KOPT-K1 (cell line): ENCODE results near the gene KLF17.
"Not testable (repeated sequence)": the region's sequence is repeated elsewhere in the genome, so short reads cannot be mapped to it uniquely, and the experiment has no call there.

Source experiments
- H3K27ac ChIP-seq: fragments of 200-600 bp; sonication (generic); 2 replicates; pipeline ENCODE4 v1.5.1; 2016; ENCODE audit warnings: antibody characterized with exemption, mild to moderate bottlenecking, low read depth, low read length; ENCODE audit not compliant: poor library complexity, severe bottlenecking
- H3K36me3 ChIP-seq: fragments of 200-600 bp; sonication (generic); 2 replicates; pipeline ENCODE4 v1.5.1; 2017; ENCODE audit warnings: antibody characterized with exemption, mild to moderate bottlenecking, low read length, moderate library complexity; ENCODE audit not compliant: insufficient read depth
- H3K9me3 ChIP-seq: fragments of 200-600 bp; sonication (generic); 2 replicates; pipeline ENCODE4 v1.5.1; 2017; ENCODE audit warnings: antibody characterized with exemption, low read length, mild to moderate bottlenecking; ENCODE audit not compliant: insufficient read depth, poor library complexity, severe bottlenecking

The KLF17 gene

DNA sequence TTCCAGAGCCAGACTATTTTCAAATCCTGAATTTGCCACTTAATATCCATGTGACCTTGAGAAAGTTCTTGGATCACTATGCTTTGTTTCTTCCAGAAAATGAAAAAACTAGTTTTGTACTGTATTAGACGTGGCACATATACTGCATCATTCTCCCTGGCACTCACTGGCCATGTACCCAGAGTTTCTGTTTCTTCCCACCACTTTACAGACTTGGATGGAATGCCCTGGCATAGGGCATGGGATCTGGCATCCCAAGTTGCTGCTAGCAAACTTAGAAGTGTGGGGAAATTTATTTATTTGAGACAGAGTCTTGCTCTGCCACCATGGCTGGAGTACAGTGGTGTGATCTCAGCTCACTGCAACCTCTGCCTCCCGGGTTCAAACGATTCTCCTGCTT, 12.8 kb downstream of the KLF17 start:
- H3K9me3 ChIP-seq = no peaks in the 10 kb centered on the region
- H3K36me3 ChIP-seq = no peaks in the 10 kb centered on the region
- no peak overlapping the region for H3K27ac ChIP-seq

DNA sequence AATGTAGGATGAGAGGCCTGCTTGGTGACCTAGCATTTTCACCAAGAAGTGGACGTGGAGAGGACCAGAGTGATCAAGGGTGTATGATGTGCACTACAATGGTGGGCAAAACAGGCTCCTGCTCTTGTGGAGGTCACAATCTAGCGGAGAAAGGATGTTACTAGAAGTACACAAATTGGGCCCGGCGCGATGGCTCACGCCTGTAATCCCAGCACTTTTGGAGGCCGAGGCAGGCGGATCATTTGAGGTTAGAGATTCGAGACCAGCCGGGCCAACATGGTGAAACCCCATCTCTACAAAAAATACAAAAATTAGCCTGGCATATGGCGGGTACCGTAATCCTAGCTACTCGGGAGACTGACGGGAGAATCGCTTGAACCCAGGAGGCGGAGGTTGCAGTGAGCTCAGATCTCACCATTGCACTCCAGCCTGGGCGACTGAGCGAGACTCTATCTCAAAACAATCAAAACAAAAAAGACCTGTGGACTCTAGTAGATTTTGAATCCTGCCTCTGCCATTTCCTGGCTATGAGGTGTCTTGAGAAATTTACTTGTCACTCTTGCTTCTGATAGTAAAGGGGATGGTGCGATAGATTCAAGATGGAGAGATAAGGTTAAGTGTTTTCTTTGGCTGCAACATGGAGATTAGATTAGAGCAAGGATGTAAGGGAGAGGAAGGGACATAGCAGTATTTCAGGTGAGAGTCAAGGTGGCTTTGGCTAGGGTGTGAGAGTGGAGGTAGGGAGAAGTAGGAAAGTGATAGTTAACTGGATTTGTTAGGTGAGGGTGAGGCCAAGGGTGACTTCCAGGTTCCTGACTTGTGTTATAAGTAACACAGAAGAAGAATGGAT, 15.7 kb downstream of the KLF17 start:
- no peaks in the 10 kb centered on the region for H3K9me3 ChIP-seq
- no peak overlapping the region for H3K27ac ChIP-seq
- no peaks in the 10 kb centered on the region for H3K36me3 ChIP-seq

DNA sequence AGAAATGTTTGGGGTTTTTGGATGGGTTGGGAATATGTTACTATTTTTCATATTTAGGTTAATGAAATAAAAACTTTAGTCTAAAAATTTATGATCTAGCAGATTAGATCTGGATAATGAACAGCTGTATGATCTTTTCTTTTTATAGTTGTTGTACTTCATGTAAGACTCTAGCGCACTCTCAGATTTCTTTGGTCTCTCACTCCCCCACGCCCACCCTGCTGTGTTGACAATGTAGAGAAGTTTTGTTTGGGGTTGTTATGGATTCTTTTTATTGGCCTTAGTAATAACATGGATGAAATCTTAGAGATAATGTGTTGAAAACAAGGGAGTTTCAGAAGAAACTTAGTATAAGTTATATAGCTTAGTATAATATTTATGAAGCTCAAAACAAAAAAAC, 17.3 kb downstream of the KLF17 start:
- H3K27ac ChIP-seq = no peak overlapping the region
- H3K9me3 ChIP-seq = no peaks in the 10 kb centered on the region
- no peaks in the 10 kb centered on the region for H3K36me3 ChIP-seq

DNA sequence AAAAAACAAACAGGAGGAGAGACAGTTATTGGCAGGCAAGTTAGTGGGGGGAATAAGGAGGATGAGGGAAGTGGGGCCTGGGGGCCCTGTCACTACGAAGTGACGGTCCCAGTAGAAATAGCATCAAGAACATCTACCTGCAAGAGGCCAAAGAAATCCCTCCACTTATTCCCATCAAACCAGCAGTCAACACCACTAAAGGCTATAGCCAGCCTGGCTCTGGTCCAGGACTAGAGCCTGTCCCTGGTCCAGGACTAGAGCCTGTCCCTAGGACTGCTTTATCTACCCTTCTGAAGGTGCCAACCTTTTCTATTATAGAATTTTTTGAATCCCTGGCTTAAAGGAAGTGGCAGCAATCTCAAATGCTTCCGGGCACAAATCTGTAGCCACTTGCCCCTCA, 19.6 kb downstream of the KLF17 start:
- H3K27ac ChIP-seq = no peak overlapping the region
- H3K36me3 ChIP-seq = no peaks in the 10 kb centered on the region
- H3K9me3 ChIP-seq = no peaks in the 10 kb centered on the region

DNA sequence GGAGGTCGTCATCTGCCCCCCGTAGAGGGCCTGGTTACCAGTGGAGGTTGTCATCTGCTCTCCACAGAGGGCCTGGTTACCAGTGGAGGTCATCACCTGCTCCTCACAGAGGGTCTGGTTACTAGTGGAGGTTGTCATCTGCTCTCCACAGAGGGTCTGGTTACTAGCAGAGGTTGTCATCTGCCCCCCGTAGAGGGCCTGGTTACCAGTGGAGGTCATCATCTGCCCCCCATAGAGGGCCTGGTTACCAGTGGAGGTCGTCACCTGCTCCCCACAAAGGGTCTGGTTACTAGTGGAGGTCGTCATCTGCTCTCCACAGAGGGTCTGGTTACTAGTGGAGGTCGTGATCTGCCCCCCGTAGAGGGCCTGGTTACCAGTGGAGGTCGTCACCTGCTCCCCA, 20.9 kb downstream of the KLF17 start:
- H3K9me3 ChIP-seq, H3K27ac ChIP-seq, H3K36me3 ChIP-seq: not testable (repeated sequence)

DNA sequence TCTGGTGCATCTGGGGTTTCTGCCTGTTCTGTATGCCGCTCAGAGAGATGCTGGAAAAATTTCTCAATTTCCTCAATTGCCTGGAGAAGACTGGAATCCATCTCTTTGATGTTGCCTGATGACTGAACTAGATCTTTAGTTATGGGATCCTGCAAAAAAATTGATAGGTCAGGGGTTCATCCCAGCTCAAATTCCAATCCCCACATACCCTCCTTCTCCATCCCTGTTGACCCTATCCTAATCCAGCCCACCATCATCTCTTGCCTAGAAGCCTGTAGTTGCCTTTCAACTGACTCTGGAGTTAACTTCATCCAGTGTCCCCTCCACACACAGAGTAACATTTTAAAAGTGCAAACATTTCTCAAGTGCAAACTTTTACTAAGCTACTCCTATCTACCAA, 22.9 kb downstream of the KLF17 start, which contains the start of gene KLF18:
Gene KLF18 (minus strand): TSS at position 101 of the 400 bp plus-strand sequence. CDS start 0 bp downstream, at position 101.
- Histone ChIP-seq H3K27ac (no peak within 1 kb of the TSS), H3K9me3 (peaks cover 17% of the 10 kb centered on the region)

DNA sequence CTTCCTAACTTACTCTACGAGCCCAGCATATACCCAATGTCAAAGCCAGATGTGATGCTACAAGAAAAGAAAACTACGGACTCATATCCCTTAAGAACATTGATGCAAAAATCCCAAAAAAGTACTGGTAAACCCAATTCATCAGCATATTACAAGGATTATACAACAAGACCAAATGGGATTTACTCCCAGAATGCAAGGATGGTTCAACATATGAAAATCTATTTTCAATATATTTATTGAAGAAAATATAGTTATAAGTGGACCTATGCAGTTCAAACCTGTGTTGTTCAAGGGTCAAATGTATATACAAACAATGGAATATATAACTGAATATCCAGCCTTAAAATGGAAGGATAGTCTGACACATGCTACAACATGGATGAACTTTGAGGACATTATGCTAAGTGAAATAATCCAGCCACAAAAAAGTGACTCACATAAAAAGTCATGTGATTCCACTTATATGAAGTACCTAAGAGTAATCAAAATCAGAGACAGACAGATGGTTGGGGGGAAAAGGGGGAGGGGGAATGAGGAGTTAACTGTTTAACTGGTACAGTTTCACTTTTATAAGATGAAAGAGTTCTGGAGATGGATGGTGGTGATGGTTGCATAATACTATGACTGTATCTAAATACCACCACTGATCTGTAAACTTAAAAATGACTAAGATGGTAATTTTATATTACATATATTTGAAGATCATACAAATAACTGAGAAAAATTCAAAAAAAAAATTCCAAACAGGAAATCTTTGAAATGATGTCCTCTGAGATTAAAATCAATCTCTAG, 26.5 kb downstream of the KLF17 start:
- no peak overlapping the region for H3K27ac ChIP-seq
- peaks cover 23% of the 10 kb centered on the region for H3K9me3 ChIP-seq
- H3K36me3 ChIP-seq = no peaks in the 10 kb centered on the region

More for the DNA sequence above, 22.9 kb downstream of the KLF17 start, which contains the start of gene KLF18:
- no peaks in the 10 kb centered on the region for H3K36me3 ChIP-seq

DNA sequence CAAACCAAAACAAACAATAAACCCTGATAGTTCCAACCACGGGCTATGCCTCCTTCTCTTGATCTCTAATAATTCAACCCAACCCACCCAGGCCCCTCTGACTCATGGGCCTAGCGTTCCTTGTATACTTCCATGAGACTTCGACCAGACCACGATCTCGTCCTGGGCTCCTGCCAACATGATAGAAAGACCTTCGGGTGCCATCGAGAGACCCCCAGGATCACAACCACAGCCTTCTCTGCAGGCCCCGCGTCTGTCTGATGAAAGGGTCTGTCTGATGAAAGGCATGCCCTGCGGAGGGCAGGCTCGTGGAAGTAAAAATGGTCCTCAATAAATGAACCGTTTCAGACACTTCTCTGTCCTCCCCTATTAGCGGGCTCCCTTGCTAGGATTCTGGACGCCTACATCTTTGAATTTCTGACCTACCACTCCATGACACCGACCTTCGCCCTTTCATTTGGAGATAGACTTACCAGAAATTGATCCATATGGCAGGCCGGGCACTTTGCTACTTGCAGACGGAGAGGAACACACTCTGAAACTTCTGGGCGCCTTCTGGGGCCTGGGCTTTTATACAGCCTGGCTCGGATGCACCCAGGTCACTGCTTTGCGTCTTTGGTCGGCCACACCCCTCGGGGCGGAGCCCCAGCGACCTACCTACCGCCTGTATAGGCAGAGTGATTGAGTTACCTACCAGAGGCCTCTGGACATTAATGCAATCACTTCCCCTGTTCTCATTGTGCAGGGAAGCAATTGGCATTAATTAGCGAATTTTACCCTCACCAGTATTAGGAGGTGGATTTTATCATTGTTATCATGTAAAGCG, 28.1 kb downstream of the KLF17 start:
- Histone ChIP-seq H3K9me3 (peaks cover 23% of the 10 kb centered on the region), H3K36me3 (no peaks in the 10 kb centered on the region), H3K27ac (no peak overlapping the region)

DNA sequence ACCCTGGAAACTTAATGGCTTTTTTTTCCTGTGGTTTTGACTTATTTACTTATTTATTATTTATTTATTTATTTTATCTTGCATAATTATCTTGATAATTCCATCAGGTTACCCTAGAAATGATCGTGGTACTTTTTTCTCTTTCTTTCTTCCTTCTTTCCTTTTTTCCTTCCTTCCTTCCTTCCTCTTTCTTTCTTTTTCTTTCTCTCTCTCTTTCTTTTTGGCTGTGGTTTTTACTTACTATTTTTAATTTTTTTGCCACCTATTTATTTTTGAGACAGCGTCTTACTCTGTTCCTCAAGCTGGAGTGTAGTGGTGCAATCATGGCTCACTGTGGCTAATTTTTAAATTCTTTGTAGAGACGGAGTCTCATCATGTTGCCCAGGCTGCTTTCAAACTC, 29.0 kb downstream of the KLF17 start:
- peaks cover 23% of the 10 kb centered on the region for H3K9me3 ChIP-seq
- no peaks in the 10 kb centered on the region for H3K36me3 ChIP-seq
- H3K27ac ChIP-seq = no peak overlapping the region

DNA sequence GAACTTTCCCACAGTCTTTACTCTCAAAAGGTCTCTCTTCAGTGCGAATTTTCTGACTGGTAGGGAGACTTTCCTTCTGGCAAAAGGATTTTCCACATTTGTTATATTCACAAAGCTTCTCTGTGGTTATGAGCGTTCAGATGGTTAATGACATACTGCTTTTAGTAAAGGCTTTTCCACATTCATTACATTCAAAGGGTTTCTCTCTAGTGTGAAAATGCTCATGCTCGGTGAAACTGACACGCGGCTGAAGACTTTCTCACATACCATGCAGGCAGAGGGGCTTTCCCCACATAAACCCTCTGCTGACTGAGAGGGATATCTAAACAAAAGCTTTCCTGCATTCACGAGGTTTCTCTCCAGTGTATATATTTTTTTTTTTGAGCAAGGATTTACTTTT, 32.7 kb downstream of the KLF17 start:
- Histone ChIP-seq H3K27ac (no peak overlapping the region), H3K36me3 (no peaks in the 10 kb centered on the region), H3K9me3 (peaks cover 8% of the 10 kb centered on the region)

DNA sequence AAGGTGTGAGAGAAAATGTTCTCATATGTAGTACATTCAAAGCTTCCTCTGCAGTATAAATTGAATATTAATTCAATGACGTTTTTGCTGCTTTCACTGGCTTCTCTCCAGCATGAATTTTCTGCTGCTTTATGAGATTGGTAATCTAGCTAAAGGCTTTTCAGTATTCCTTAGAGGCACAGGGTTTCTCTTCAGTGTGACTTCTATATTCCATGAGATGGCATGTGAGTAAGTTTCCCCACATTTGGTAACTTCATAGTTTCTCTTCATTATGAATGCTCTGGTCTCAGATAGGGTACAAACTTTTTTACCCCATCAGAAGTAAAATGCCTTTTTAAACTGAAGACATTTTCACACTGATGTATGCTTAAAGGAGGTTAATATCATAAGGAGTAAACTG, 33.2 kb downstream of the KLF17 start:
- H3K27ac ChIP-seq = no peak overlapping the region
- peaks cover 3% of the 10 kb centered on the region for H3K9me3 ChIP-seq
- H3K36me3 ChIP-seq = no peaks in the 10 kb centered on the region

DNA sequence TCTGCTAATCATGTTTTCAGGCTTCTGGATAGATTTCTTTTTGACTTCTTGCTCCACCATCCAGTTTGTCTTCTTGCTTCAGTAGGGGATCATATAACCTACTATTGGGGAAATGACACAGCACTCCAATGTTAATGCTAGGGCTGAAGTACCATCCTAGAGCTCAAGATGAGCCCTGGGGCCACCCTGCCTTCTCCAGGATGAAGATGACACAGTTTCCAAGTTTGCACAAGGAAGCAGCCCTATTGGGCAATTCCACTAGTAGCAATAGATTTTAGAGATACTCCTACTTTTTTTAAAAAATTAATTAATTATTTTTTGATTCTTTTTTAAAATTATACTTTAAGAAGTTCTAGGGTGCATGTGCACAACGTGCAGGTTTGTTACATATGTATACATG, 34.1 kb downstream of the KLF17 start:
- no peak overlapping the region for H3K27ac ChIP-seq
- no peaks in the 10 kb centered on the region for H3K9me3 ChIP-seq
- H3K36me3 ChIP-seq = no peaks in the 10 kb centered on the region

DNA sequence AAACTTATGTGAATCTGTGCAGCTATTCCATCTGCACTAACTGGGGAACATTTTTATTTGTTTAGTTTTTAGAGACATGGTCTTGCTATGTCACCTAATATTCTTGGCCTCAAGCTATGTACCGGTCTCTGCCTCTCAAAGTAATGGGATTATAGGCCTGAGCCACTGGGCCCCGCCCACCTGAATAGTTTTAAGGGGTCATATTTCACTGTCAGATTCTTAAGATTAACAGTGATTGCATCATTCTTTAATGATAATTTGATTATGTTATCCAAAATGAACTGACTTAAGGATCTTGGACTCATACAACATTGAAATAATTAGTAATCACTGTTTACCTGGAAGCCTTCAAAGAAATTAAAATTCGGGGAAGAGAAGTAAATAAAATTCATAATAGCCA, 35.4 kb downstream of the KLF17 start:
- H3K27ac ChIP-seq = no peak overlapping the region
- no peaks in the 10 kb centered on the region for H3K36me3 ChIP-seq
- no peaks in the 10 kb centered on the region for H3K9me3 ChIP-seq

DNA sequence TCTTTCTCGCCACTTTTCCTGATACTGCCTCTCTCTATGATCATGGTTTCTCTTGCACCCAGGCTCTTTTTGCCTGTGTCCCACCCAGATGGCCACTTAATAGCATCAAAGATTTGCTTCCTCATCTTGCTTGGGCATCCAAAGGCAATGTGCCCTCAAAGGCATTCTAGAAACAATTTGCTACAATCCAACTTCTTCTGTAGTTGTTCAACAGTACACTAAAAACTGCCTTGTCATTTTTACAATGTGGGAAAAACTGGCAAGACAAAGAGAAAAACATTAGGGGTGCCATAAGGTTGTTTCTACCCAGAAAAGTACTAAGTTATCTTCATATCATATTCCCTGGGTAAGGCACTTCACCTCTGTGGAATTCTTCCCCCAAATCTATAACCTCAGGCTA, 39.3 kb downstream of the KLF17 start:
- no peak overlapping the region for H3K27ac ChIP-seq
- H3K36me3 ChIP-seq = no peaks in the 10 kb centered on the region
- H3K9me3 ChIP-seq = peaks cover 3% of the 10 kb centered on the region

DNA sequence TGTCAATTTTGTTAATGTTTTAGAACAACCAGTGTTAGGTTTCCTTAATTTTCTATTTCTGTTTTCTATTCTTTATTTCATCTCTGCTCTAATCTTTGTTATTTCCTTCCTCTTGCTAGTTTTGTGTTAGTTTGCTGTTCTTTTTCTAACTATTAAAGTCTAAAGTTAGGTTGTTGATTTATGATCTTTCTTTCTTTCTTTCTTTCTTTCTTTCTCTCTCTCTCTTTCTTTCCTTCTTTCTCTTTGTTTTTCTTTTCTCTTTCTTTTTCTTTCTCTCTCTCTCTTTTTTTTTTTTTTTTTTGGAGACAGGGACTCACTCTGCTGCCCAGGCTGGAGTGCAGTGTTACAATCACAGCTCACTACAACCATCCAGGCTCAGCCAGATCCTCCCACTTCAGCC, 40.2 kb downstream of the KLF17 start:
- Histone ChIP-seq H3K36me3 (no peaks in the 10 kb centered on the region), H3K9me3 (peaks cover 3% of the 10 kb centered on the region)

More for the DNA sequence above, 40.2 kb downstream of the KLF17 start:
- no peak overlapping the region for H3K27ac ChIP-seq
